Cardiac fibroblast (primary cell): Measurements from ENCODE around the gene PAK6.

Experiments
- DNase-seq, 2 donors: peaks; one replicate each; pipeline versions ENCODE4 v3.0.0 to v3.0.0-alpha.2; 2010; ENCODE audit warnings: low read depth in 2 of 2
- H3K4me3 ChIP-seq, 2 donors: replicated peaks in 1 of 2; 1 replicate in 1 of 2; 2 replicates in 1 of 2; pipeline ENCODE4 v1.5.1; 2011; ENCODE audit warnings: low read depth in 2 of 2, low read length in 2 of 2, mild to moderate bottlenecking in 2 of 2, moderate library complexity in 1 of 2
- CTCF ChIP-seq: IDR thresholded peaks from one replicate; pipeline ENCODE4 v1.5.1; 2011; ENCODE audit warnings: low read depth, mild to moderate bottlenecking, low read length, inconsistent platforms

PAK6 gene

DNA sequence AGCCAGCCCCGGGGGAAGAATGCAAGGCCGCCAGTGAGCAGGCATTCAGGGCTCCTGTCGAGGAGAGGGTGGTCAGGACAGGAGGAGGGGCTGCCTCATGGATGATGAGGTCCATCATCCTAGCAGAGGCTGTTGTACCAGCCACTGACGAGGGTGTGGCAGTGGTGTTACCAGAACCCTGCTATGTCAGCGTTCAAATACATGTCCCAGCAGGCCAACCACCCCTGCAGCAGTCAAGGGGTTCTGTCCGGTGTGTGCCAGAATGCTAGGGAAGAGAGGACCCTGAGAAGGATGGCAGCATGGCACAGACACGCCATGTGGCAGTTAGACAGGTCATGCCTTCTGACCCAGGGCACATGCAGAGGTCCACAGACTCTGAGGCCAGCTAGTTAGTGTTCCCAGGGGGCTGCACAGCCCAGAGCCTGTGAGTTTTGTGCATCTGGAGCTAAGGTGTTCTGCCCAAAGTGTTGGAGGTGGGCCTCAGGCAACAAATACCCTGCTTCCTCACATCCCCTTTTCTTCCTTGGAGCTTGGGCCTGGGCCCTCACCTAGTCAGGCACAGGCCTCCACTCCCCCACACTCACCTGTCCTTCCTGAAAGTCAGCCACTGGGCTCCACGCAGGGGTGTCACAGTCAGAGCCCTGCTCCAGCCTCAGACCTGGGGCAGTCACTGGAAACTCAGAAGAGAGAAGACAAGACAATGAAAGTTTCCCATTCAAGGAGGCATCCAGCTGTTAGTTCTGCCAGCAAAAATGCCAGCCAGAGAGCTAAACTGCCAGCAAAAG lies 7.8 kb downstream of the PAK6 start:
- H3K4me3 ChIP-seq, result no peak overlapping the region
- TF ChIP-seq CTCF, result no peak
- DNase-seq, result no peak

- no peak overlapping the region for H3K4me3 ChIP-seq
- DNase-seq, result no peak
- no peak for TF ChIP-seq CTCF
Measured at GRCh38 chr15:40247406-40247971, 8.6 kb downstream of the PAK6 start.

- no peak for DNase-seq
- TF ChIP-seq CTCF, result no peak
- H3K4me3 ChIP-seq, result no peak overlapping the region
Measured at GRCh38 chr15:40248006-40248783, 9.3 kb downstream of the PAK6 start.

- DNase-seq, result peak; percentile 20 to 25
- no peak overlapping the region for H3K4me3 ChIP-seq
- no peak for TF ChIP-seq CTCF
Measured at GRCh38 chr15:40249477-40250303, 10.8 kb downstream of the PAK6 start.

- H3K4me3 ChIP-seq, result no peak overlapping the region
- DNase-seq, result no peak
- TF ChIP-seq CTCF, result no peak
Measured at GRCh38 chr15:40250304-40250656, 11.4 kb downstream of the PAK6 start.

DNA sequence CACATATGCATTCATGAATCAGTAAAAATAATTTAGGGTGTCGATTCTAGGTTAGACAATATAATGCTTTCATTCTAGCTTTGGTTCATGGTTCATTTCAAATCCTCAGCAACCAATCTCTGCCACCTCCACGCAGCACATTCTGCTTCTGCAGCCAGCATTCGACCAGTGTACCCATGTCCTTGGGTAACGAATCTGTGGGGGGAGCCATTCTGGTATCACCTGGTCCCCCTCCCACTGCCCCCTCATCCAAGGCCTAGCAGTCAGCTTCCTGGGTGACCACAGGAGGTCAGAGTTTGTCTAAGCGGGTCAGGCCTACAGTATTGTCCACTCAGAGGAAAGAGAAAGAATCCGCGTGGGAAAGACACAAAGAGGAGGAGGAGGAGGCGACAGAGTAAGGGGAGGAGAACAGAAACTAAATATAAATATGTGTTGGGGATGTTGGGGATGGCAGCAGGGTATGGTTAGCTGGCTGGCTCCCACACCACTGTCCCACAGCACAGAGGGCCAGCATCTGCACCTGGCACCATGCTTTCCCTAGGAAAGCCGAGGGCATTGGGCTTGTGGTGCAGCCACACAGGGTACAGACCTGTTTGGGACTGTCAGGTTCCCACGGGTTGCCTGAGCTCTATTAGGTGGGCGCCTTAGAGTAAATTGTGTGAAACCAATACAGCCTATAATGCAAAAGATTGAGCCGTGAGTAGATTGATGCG lies 12.1 kb downstream of the PAK6 start:
- H3K4me3 ChIP-seq, result no peak overlapping the region
- no peak for DNase-seq
- no peak for TF ChIP-seq CTCF
